SK-N-DZ (cell line): ENCODE data around the gene MAGEA3. TPM values are rescaled to one million over a fixed set of nuclear protein-coding genes. Genes with fewer than 3 reads are reported as not detected.
A peak's percentile ranks its signal among the peaks of the same experiment; 100 is the strongest.
"Not testable (repeated sequence)": the region's sequence is repeated elsewhere in the genome, so short reads cannot be mapped to it uniquely, and the experiment has no call there.

ENCODE experiments used
- DNase-seq: peaks from one replicate; pipeline ENCODE4 v3.0.0-alpha.2; 2015; ENCODE audit warnings: low spot score
- polyA plus RNA-seq, 2 experiments: library from polyadenylated mRNA; depleted of rRNA; stranded (reverse); fragments of >200 nt; gene quantifications; 2 replicates each; pipeline ENCODE4 v1.2.3, GENCODE V29; 2014

MAGEA3 gene
- 149 and 152 TPM in 2 replicates for polyA plus RNA-seq (2014; cell fraction: cytosol; rRNA removed)
- polyA plus RNA-seq (2014; cell fraction: nucleus; rRNA removed) = 64.6 and 80.9 TPM in 2 replicates

DNA sequence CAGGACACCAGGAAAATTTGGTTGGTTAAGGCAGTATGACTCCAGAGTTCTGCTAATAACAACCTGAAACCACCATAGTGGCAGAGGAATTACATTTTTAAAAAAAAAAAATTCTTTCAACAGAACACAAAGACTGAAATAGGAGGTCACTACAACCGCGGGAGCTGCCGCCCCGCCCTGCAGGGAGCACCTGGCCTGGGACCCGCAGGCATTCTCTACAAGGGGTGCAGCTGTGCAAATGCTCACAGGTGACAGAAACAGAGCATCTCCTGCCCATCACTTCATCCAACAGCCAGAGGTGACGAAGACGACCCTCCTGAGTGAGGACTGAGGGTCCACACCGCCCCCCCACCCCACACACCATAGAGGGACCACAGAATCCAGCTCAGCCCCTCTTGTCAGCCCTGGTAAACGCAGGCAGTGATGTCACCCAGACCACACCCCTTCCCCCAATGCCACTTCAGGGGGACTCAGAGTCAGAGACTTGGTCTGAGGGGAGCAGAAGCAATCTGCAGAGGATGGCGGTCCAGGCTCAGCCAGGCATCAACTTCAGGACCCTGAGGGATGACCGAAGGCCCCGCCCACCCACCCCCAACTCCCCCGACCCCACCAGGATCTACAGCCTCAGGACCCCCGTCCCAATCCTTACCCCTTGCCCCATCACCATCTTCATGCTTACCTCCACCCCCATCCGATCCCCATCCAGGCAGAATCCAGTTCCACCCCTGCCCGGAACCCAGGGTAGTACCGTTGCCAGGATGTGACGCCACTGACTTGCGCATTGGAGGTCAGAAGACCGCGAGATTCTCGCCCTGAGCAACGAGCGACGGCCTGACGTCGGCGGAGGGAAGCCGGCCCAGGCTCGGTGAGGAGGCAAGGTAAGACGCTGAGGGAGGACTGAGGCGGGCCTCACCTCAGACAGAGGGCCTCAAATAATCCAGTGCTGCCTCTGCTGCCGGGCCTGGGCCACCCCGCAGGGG lies at the start of gene MAGEA3:
TSS of gene MAGEA3 (plus strand) at position 843 of the 980 bp plus-strand sequence. CDS start 2,039 bp downstream, outside the sequence.
- not testable (repeated sequence) for DNase-seq

- DNase-seq = no peak
Observed at GRCh38 chrX:152652060-152652459, 46.5 kb upstream of the MAGEA3 start.

DNA sequence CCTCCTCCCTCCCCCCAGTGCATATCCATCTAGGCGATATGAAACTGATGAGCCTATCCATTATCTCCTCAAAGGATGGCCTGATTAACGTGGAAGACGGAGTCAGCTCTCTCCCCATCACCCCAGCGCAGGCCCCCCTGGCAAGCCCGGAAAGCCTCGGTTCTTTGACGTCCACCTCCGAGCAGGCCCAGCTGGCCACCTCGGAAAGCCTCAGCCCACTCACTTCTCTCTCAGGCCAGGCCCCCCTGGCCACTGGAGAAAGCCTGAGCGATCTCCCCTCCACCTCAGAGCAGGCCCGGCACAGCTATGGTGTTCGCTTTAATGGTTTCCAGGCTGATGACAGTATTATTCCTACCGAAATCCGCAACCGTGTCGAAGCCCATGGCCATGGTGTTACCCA lies 46.1 kb upstream of the MAGEA3 start:
- no peak for DNase-seq

DNA sequence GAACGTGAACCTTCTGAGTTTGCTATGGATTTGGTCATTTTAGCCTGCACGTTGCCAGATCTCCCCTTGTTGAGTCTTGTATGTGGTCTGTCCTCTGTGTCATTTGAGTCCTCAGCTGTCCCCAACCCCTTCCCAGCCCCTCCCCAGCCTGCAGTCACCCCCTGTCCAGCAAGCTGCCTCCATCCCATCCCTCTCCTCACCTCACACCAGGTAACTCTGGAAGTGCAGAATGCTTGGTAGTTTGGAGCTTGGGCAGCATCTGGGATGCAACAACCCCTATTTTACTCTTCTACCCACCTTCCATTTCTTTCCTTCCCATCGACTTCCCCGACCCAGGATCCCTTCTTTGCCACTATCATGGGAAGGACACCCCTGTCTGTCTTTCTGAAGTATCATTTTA lies 42.5 kb upstream of the MAGEA3 start:
- DNase-seq = no peak

- no peak for DNase-seq
Observed at GRCh38 chrX:152656890-152657289, 41.7 kb upstream of the MAGEA3 start.

DNA sequence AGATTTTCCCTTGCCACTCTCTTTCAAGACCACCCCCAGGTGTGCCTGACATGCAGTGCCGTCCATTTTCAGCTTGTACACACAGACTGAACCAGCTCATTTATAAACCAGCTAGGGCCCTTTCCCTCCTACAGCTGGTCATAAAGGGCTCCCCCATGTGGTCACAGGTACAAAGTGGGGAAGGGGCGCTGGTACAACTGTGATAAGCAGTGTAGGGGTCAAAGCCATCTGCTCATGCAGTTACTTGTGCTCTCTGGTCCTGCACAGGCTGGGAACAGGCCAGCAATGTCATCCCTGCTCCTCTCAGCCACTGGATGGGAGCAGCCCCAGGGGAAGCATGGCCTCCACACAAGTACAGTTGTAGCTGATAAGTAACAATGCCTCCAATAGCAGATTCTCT lies 40.3 kb upstream of the MAGEA3 start:
- no peak for DNase-seq

DNA sequence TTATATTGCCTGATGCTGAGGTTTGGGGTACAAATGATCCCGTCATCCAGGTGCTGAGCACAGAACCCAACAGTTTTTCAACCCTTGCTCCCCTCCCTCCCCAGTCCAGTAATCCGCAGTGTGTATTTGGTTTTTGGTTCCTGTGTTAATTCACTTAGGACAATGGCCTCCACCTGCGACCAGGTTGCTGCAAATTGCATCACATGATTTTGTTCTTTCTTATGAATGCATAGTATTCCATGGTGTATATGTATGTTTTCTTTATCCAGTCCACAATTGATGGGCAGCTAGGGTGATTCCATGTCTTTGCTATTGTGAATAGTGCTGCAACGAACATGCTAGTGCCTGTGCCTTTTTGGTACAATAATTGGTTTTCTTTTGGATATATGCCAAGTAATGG lies 35.5 kb upstream of the MAGEA3 start:
- no peak for DNase-seq

- no peak for DNase-seq
Observed at GRCh38 chrX:152674135-152674534, 24.5 kb upstream of the MAGEA3 start.

DNA sequence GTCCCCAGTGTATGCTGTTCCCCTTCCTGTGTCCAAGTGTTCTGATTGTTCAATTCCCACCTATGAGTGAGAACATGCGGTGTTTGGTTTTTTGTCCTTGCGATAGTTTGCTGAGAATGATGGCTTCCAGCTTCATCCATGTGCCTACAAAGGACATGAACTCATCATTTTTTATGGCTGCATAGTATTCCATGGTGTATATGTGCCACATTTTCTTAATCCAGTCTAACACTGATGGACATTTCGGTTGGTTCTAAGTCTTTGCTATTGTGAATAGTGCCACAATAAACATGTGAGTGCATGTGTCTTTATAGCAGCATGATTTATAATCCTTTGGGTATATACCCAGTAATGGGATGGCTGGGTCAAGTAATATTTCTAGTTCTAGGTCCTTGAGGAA lies 23.9 kb upstream of the MAGEA3 start:
- not testable (repeated sequence) for DNase-seq

- not testable (repeated sequence) for DNase-seq
Observed at GRCh38 chrX:152681012-152681411, 17.6 kb upstream of the MAGEA3 start.

DNA sequence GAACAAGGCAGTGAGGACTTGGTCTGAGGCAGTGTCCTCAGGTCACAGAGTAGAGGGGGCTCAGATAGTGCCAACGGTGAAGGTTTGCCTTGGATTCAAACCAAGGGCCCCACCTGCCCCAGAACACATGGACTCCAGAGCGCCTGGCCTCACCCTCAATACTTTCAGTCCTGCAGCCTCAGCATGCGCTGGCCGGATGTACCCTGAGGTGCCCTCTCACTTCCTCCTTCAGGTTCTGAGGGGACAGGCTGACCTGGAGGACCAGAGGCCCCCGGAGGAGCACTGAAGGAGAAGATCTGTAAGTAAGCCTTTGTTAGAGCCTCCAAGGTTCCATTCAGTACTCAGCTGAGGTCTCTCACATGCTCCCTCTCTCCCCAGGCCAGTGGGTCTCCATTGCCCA lies 1.8 kb downstream of the MAGEA3 start:
- not testable (repeated sequence) for DNase-seq

DNA sequence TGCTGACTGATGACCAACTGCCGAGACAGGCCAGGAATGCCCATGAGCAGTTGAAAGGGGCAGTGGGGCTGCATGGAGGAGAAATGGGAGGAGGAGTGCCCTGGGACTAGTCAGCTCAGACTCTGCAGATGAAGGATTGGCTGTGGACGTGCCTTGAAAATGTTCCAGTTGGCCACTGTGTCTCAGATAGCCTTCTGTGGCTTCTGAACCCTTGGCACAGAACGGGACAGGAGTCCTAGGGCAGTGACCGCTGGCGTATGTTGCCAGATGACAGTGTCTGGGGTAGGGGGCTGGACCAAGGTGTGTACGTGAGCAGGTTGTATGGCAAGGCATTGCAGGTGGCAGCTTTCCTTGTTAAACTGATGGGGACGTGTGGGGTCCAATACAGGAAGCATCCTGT lies 7.9 kb downstream of the MAGEA3 start:
- not testable (repeated sequence) for DNase-seq

DNA sequence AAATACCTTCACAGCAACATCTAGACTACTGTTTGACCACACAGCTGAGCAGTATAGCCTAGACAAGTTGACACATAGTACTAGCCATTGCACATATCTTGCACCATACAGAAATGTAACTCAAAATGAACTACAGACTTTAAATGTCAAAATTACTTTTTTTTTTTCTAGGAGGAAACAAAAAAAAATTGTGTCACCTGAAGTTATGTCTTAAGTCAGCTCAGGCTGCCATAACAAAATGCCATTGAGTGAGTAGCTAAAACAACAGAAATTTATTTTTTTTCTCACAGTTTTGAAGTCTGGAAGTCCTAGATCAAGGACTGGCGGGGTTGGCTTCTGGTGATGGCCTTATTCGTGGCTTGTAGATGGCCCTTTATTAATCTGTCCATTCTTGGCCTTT lies 10.6 kb downstream of the MAGEA3 start, which contains the start of gene CSAG2:
TSS of gene CSAG2 (minus strand) at position 101 of the 400 bp plus-strand sequence. CDS start 161 bp downstream, outside the sequence.
- not testable (repeated sequence) for DNase-seq

GRCh38 chrX:152713195-152713594 lies 14.6 kb downstream of the MAGEA3 start:
- DNase-seq = not testable (repeated sequence)

DNA sequence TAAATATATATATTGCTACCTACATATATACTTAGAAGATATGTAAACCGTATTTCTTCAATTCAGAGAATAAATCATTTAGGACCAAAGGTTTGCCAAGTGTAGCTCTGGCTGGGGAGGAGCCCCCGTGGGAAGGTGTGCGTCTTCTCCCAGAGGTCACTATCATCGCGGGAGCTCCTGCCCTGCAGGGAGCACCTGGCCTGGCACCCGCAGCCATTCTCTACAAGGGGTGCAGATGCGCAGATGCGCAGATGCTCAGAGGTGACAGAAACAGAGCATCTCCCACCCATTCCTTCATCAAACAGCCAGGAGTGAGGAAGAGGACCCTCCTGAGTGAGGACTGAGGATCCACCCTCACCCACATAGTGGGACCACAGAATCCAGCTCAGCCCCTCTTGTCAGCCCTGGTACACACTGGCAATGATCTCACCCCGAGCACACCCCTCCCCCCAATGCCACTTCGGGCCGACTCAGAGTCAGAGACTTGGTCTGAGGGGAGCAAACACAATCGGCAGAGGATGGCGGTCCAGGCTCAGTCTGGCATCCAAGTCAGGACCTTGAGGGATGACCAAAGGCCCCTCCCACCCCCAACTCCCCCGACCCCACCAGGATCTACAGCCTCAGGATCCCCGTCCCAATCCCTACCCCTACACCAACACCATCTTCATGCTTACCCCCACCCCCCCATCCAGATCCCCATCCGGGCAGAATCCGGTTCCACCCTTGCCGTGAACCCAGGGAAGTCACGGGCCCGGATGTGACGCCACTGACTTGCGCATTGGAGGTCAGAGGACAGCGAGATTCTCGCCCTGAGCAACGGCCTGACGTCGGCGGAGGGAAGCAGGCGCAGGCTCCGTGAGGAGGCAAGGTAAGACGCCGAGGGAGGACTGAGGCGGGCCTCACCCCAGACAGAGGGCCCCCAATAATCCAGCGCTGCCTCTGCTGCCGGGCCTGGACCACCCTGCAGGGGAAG lies 15.5 kb downstream of the MAGEA3 start, which contains the start of gene MAGEA2B:
TSS of gene MAGEA2B (plus strand) at position 814 of the 973 bp plus-strand sequence. CDS start 2,479 bp downstream, outside the sequence.
- not testable (repeated sequence) for DNase-seq

- no peak for DNase-seq
Observed at GRCh38 chrX:152725409-152725808, 26.8 kb downstream of the MAGEA3 start.

DNA sequence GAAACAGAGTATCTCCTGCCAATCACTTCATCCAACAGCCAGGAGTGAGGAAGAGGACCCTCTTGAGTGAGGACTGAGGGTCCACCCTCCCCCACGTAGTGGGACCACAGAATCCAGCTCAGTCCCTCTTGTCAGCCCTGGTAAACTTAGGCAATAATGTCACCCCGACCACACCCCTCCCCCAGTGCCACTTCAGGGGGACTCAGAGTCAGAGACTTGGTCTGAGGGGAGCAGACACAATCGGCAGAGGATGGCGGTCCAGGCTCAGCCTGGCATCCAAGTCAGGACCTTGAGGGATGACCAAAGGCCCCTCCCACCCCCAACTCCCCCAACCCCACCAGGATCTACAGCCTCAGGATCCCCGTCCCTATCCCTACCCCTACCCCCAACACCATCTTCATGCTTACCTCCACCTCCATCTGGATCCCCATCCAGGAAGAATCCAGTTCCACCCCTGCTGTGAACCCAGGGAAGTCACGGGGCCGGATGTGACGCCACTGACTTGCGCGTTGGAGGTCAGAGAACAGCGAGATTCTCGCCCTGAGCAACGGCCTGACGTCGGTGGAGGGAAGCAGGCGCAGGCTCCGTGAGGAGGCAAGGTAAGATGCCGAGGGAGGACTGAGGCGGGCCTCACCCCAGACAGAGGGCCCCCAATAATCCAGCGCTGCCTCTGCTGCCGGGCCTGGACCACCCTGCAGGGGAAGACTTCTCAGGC lies 34.8 kb downstream of the MAGEA3 start, which contains the start of the genes CSAG1 and MAGEA12:
TSS of gene CSAG1 (minus strand) at position 461 of the 715 bp plus-strand sequence. CDS start 1,261 bp downstream, outside the sequence.
TSS of gene MAGEA12 (plus strand) at position 497 of the 715 bp plus-strand sequence. CDS start 2,405 bp downstream, outside the sequence.
- DNase-seq = peak; percentile 69

GRCh38 chrX:152734143-152734858 lies 35.7 kb downstream of the MAGEA3 start:
- not testable (repeated sequence) for DNase-seq

- DNase-seq = no peak
Observed at GRCh38 chrX:152735101-152735500, 36.5 kb downstream of the MAGEA3 start.
